ENCODE results near the gene PAPSS1.
"Not testable (repeated sequence)": the region's sequence is repeated elsewhere in the genome, so short reads cannot be mapped to it uniquely, and the experiment has no call there.

Gene PAPSS1

DNA sequence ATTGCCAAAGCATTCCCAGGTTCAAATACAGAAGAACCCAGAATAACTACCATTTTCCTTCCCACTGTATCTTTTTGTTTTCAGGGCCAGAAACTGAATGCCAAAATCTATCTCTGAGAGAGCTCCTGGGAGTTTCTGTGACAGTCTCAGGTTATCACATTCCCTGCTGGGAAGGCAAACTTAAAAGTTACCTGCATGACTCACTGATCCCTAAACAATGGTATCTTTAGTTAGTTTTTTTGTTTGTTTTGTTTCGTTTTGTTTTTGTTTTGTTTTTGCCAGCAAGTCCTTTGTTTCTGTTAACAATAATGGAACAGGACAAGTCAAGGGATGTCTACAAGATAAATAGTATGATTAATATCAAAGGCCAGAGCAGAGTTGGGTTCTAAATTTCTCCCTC is 34.3 kb downstream of the PAPSS1 start:
- DNase-seq: no peak

DNA sequence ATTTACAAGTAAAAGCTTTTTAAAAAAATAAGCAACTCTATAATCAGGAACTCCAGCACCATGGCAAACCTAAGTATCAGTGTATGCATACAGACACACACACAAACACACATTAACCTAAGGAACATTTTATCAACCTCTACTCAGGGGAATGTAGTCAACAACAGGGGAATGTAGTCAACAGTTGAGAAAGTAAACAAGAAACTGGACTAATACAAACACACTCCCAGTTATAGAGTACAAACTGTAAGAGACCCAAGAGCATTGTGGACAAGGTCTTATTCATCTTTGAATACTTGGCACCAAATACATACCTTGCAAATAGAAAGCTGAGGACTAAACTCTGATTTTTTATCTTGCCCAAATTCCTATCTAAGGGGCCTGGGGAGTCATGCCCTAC is 36.2 kb downstream of the PAPSS1 start:
- DNase-seq: no peak

DNA sequence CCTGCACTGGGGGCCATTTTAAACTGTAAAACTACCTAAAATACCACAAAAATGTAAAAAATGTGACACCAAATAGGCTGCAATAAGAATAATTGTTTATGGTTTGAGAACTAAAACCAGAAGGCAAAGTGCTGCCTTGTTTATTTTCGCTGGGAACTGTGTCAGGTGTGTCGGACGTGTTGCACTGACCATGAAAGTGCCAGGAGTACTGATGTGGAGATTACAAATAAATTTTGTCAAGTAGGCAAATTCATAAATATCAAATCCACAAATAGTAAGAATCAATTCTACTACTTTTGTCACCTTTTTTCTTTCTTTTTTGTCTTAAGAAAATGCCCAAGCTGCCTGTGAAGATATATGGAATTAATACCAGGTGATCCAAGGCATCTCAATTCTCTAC is 37.7 kb downstream of the PAPSS1 start:
- no peak for DNase-seq

DNA sequence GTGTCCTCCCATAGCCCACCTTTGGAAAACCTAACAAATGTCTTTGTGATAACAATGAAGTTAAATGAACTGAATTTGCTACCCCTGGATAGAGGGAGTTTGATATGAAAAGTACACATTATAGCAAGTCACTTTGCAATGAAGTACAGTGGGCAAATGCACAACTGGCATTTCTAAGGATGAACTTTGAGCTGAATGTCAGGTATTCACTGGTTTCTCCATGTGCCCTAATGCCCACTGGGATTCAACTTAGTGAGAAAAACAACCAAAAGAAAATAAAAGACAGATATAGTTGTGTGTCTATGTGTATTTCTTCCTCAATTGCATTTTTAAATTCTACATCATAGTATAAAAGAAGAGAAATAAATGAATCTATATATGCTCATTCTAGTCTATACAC is 51.0 kb downstream of the PAPSS1 start:
- no peak for DNase-seq

DNA sequence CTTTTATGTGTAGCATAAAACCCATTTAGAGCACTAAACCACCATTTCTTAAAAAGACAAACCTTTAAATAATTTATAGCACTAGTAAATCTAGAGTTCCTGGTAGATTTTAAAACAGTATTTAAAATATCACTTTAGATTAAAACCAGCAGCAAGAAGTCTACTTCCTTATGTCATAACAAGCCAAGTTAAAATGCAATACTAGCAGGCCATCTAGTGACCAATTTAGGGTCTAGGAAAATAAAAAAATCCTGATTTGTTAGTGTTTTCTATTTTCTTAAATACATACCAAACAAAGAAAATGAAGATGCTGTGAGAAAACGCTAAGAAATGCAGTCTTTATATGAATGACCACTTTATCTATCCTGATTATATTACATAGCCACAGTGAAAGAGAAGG is 53.9 kb downstream of the PAPSS1 start:
- DNase-seq: no peak

DNA sequence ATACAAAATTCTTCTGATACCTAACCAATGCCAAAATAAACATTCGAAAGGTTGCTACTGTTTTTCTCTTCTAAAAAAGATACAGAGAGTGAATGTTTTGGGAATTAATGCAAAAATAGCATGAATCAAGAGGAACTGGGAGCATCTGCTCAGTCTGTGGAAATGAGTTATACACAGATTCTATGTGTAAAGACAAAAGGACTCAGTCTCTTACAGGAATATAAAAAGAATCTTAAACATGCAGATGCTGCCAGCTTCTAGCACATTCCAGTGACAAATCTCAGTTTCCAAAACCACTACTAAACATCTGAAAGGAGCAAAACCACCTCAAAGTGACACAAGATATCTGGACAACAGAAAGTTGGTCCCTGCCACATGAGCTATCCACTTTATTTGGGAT is 55.0 kb downstream of the PAPSS1 start:
- no peak for DNase-seq

DNA sequence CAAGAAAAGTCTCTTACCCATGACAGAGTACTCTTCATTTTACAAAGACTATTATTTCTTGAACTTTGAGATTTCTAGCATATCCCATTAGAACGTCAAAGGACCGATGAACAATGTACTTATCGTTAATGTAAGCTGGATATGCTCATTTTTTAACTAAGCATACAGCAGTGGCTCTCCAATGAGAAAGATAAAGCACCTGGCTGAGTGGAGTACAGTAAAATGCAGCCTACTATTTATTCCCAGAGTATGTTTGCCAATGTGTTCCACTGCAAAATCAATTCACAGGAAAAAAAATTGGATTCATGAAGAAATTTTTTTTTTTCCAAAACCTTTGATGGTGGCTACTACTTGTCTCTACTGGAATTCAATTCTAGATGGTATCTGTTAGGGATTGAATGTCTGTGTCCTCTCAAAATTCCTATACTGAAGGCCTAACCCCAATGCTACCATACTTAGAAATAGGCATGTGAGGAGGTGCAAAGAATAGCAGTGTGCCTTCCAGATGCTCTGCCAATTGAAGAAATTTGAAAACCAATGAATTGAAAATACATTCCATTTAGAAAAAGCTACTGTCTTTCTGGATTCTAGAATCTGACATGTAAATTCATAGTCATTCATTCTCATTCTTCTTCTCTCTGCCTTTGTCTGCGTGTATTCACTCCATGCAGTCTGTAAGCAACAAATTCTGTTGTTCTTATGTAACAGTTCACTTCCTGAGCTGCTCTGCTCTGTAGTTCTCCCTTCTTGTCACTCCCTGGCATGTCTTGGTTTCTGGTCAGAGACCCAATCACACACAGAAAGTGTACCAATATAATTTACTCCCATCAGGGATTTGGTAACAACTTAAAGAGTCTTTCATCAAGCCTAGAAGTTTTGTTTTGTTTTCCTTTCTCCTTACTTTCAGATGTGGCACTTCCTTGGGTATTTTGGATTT is 61.4 kb downstream of the PAPSS1 start:
- DNase-seq: no peak

DNA sequence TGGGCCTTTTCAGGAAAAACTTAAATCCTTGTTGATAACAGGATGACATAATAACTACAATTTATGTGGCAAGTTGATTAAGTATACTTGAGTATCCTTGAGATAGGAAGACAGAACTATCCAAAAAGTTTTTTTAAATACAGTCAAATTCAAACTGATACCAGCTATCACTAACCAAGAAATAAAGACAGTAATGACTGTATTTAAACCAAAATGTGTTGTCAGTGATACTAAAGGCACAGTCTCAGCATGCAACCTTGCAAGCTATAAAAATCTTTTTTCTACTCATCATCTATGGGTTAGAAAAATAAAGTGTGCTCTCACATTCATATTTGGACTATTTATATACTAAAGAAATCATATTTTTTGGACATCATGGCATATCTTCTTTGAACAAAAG is 64.7 kb downstream of the PAPSS1 start:
- no peak for DNase-seq

DNA sequence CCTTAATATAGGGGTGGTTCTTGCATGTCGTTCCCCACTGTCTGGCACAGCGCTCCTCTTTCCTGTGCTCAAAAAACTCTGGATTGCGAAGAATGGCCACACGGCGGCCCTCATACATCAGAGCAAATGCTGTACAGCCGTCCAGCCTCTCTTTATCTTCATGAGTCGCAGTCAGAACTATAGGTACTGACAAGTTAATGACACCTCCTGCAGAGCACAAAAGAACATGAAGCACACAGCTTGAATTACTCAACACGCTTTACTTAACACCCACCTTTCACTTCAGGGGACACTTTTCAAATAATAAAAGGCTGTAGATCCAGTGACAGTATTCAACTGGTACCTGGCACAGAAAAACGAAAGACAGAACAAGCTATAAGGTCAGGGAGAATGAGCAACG is 65.3 kb downstream of the PAPSS1 start:
- no peak for DNase-seq

DNA sequence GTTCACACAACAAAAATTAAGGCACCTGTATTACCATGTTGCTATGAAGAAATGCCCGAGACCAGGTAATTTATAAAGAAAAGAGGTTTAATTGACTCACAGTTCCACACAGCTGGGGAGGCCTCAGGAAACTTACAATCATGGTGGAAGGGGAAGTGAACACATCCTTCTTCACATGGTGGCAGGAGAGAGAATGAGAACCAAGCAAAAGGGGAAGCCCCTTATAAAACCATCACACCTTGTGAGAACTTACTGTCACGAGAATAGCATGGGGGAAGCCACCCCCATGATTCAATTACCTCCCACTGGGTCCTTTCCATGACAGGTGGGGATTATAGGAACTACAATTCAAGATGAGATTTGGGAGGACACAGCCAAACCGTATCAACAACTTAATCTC is 68.6 kb downstream of the PAPSS1 start:
- not testable (repeated sequence) for DNase-seq

DNA sequence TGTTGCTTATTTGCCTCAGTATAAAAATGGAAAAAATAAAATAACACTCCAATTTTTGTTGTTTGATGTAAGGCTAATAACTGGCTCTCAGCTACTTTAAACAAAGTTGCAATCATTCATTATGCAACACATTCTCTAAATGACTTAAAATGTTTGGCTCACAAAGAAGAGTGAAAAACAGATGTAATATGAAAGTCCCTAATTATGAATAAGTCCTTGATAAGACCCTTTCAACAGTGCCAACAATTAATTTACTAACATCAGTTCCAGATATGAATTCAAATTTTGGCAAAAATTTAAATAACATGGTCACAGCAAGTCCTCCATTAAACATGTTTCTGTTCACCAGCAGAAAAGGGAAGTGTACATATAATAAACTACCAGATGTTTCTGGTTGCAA is 69.8 kb downstream of the PAPSS1 start:
- no peak for DNase-seq

DNA sequence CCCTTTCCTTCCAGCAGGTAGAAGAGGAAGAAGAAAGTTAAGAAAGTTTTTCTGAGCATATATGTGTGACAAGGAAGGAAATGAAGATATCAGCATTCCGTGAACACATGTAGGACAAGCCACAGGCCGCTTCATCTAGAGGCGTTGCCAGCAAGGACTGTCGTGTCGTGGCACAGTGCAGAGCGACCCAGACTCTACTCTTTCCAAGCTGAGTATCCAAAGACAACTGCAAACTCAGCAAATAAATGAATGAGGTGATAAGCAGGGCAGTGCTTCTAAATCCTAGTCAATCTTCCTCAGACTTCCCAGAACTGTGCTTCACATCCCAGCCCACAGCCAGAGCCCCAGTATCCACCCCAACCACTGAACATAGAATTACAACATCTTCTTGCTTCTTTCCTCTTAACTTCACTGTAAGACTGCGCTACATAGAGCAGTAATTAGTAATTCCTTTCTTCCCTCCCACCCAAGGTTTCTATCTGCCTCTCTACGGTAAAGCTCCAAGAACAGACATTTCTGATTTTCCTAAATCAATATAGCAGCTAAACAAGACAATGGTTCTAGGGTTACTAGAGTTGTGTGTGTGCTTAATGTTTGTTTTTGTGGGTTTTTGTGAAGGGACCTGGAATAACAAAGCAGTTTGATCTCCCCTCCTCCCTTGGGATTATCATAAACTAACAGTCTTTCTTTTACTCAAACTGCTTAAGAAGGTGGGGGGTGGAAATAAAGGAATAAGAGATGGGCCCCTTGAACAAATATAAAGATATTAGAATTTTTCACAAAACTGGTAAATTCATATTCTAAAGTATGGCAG is 71.6 kb downstream of the PAPSS1 start:
- DNase-seq: no peak

DNA sequence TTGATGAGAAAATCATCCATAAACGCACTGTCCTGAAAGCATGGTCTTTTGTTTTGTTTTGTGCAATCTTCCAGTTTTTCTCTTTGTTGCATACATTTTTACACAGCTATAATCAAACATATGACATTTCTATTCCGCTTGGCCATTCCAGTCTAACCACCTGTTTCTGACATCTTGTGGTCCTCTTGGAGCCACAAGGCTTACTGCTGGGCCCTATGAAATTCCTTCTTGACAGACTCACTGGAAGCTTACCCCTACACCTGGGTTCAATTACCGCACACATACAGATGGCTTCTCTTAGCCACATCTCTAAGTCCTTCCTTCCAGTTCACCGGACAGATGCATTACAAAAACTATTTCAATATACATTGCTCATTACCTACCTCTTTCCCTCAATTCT is 72.4 kb downstream of the PAPSS1 start:
- no peak for DNase-seq

DNA sequence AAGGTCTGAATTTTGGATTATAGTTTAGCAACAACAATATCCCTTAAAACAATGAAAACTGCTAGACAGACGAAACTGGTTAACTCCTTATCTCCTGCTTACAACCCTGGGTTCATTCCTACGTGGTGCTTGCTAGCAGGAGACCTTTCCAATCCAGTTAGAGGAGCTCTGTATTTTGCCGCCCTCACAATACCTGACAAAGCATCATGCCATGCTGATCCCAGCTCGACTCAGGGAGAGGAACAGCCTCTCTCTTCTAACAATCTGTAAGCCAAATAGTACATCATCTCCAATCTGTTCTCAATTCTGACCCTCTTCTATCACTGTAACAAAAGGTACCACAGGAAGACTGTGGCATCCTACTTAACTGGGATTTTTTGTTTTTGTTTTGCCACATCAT is 74.4 kb downstream of the PAPSS1 start:
- DNase-seq: no peak

DNA sequence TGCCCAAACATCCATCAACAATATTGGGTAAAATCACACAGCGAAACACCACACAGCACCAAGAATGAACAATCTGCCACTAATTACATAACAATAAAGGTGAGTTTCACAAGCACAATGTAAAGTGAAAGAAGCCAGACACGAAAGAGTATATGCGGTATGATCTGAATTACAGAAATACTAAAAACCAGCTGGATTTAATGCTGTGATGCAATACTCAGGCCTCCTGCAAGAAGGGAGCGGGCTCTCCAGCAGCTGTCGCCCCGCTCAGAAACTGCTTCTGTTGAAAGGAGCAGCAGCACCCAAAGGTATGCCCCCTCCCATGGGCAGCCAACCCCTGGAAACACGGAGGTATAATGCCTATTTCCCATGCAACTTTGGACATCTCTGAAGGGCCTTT is 77.0 kb downstream of the PAPSS1 start:
- DNase-seq: no peak

DNA sequence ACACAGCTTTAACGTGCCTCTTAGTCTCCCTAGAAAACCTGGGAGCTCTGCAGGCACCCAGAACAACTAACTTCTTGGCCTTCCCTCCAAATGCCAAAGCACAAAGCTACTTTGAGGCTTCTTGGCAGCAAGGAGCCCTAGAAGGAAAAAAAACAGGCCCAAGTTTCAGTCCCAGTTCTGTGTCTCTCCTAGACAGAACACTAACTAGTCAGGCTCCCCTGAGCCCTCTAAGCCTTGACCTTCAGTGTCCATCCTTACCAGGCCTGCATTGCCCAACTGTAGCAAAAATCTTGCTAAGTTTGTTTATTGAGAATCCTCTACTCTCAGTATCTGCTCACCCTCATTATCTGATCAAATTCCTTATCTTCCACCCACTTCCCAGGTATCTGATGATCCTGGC is 79.2 kb downstream of the PAPSS1 start:
- no peak for DNase-seq

DNA sequence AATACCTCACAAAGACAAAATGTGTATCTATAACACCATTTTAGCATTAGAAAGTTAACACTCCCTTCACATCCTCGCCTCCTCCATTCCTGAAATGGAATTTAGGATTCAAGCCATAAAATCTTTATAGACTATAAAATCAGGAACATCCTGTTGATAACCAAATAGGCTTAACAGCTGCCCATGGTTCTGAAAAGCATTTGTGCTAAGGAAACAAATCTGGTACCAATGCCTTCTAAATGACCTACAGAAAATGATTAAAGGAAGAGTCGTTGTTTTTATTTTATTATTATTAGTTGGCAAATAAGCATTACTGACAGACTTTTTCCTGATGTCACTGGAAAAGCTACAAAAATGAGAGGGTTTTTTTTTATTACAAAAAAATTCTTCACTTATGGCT is 79.8 kb downstream of the PAPSS1 start:
- DNase-seq: no peak

DNA sequence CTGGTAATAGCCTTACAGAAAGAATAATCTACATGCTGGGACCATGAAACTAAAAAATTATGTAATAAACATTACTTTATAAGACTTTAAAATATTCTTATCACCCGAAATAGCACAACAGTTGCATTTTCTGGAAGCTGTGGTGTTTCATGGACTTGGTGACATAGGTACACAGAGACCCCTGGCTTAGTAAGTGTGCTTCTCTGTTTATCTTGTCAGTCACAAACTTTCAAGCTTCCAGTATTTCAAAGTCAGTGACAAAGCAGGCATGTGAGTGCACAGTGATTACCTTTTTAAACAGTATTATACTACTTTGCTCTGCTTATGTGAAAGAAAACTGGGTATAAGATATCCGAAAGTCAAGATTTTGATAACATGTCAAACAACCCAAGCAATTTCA is 84.3 kb downstream of the PAPSS1 start:
- no peak for DNase-seq

DNA sequence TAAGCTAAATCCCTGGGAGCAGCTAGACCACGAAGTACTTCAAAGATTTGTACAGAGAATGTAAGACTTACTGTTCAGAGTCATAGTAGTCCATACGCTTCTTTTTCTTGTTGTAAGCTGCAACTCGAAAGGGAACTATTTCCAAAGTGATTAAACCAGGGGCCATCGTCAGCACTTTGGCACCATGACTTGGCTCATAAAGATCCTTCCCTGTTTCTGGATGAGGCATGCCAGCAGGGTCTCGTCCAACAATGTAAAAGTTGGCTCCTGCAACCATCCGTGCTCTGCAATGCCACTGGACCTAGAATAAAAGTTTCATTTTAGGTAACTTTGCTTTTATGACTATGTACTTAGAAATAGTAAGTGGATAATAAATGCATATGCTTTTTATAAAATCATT is 88.5 kb downstream of the PAPSS1 start:
- DNase-seq: no peak

DNA sequence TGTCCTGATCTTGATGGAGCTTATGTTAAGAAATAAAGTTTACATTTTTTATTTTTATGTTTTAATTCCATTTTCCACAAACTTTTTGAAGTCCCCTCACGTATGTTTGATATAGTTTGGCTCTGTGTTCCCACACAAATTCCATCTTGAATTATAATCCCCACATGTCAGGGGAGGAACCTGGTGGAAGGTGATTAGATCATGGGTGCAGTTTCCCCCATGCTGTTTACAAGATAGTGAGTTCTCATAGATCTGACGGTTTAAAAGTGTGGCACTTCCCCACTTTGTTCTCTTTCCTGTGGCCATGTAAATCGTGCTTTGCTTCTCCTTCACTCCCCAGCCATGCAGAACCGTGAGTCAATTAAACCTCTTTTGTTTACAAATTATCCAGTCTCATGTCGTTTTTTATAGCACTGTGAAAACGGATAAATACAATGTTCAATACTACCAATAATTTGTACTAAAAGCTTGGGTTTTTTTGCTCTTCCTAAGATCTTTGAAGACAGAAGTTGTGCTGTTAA is 89.8 kb downstream of the PAPSS1 start:
- DNase-seq: no peak

DNA sequence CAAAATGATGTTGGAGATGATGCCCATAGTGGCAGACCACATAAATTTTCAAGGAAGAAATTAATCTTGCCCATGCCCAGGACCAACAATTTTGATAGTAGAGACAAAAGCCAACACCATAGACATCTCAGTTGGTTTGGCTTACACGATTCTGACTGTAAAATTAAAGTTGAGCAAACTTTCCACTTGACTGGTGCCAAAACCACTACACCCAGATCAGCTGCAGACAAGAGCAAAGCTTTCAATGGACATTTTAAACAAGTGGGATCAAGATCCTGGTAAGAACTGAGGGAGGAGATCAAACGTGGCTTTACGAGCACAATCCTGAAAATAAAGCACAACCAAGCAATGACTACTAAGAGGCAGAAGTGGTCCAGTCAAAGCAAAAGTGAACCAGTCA is 90.7 kb downstream of the PAPSS1 start:
- DNase-seq: no peak

DNA sequence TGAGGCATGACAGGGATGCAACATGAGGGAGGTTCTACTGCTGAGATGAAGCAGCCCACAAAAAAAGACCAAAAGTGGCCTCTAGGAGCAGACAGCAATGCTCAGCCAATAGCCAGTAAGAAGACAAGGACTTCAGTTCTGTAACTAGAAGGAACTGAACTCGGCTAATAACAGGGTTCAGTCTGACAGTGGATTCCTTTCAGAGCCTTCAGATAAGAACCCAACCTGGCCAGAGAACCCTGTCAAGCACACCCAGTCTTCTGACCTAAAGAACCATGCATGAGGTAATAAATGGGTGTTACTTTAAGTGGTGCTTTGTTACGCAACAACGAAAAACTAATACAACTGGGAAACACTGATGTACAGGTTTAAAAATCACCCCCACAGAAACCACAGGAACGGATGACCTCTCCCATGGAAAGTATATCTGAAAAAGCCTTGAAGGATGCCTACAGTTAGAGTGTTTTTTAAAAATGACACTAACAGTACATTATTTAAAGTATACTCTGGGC is 94.6 kb downstream of the PAPSS1 start:
- DNase-seq: no peak

DNA sequence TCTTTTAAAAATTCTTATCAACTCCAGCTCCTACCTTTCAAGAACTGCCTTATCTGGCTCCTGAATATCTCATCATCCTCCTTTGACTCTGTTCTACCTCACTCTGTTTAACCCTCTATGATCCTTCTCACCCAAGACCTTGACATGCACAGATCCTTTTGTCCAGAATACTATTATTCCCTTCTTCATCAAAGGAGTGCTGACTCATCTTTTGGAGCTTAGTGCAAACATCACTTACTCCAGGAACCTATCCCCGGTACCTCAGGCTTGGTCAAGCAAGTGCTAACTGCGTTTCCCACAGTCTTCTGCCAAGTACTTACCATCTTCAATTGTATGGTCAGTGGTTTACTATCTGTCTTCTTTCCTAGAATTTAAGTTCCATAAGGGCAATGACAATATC is 96.0 kb downstream of the PAPSS1 start:
- DNase-seq: no peak

DNA sequence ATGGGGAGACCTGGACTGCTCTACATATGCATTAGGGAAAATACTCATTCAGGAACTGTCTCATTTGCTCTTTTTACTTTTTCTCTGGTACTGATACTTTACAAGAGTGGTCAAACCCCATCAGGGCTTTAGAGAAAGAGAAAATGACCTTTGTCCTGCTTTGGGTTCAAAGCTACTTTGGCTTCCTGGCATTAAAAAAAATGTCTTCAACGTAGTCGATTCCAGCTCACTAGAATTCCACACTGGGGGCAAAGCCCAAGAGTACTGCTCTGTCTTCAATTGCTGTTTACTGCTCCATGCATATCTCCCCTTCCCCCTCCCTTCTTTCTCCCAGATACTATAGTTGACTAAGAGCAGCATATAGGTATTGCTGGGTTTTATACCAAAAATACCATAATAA is 98.0 kb downstream of the PAPSS1 start:
- no peak for DNase-seq
